Measurements from ENCODE around the gene JAK3. TPM values are rescaled to one million over a fixed set of nuclear protein-coding genes. Genes with fewer than 3 reads are reported as not detected.
A peak's percentile ranks its signal among the peaks of the same experiment; 100 is the strongest.
"Not testable (repeated sequence)": the region's sequence is repeated elsewhere in the genome, so short reads cannot be mapped to it uniquely, and the experiment has no call there.

Gene JAK3
- total RNA-seq, 1 donor, result 7.8 TPM

GRCh38 chr19:17784201-17785008 lies 63.4 kb downstream of the JAK3 start:
- peak; percentile 81 for TF ChIP-seq CTCF (IDR thresholded peaks at IDR 0.05; ENCODE audit: insufficient read depth, low read depth, low read length)
- H3K4me3 ChIP-seq (ENCODE audit: low read depth, low read length), result no peak overlapping the region
- DNase-seq (ENCODE audit: low read depth), result peak; percentile 58

GRCh38 chr19:17783721-17784120 lies 64.1 kb downstream of the JAK3 start:
- not testable (repeated sequence) for H3K4me3 ChIP-seq (ENCODE audit: low read depth, low read length); DNase-seq (ENCODE audit: low read depth)

GRCh38 chr19:17780781-17781180 lies 67.0 kb downstream of the JAK3 start:
- H3K4me3 ChIP-seq (ENCODE audit: low read depth, low read length), result no peak overlapping the region
- no peak for TF ChIP-seq CTCF (IDR thresholded peaks at IDR 0.05; ENCODE audit: insufficient read depth, low read depth, low read length)
- no peak for DNase-seq (ENCODE audit: low read depth)

GRCh38 chr19:17778968-17779929 lies 68.5 kb downstream of the JAK3 start:
- no peak for TF ChIP-seq CTCF (IDR thresholded peaks at IDR 0.05; ENCODE audit: insufficient read depth, low read depth, low read length)
- DNase-seq (ENCODE audit: low read depth), result peak; percentile 43
- peak overlapping the region; percentile 29 for H3K4me3 ChIP-seq (ENCODE audit: low read depth, low read length)

GRCh38 chr19:17778251-17778967 lies 69.4 kb downstream of the JAK3 start:
- no peak for TF ChIP-seq CTCF (IDR thresholded peaks at IDR 0.05; ENCODE audit: insufficient read depth, low read depth, low read length)
- H3K4me3 ChIP-seq (ENCODE audit: low read depth, low read length), result peak overlapping the region; percentile 29
- DNase-seq (ENCODE audit: low read depth), result peak; percentile 30

- not testable (repeated sequence) for H3K4me3 ChIP-seq (ENCODE audit: low read depth, low read length); DNase-seq (ENCODE audit: low read depth)
Measured at GRCh38 chr19:17777840-17778239, 69.9 kb downstream of the JAK3 start.

- H3K4me3 ChIP-seq (ENCODE audit: low read depth, low read length), result no peak overlapping the region
- DNase-seq (ENCODE audit: low read depth), result peak; percentile 16
- no peak for TF ChIP-seq CTCF (IDR thresholded peaks at IDR 0.05; ENCODE audit: insufficient read depth, low read depth, low read length)
Measured at GRCh38 chr19:17775991-17776803, 71.6 kb downstream of the JAK3 start.
